OCI-LY7 (cell line): ENCODE results near the gene NPBWR2. TPM values are rescaled to one million over a fixed set of nuclear protein-coding genes. Genes with fewer than 3 reads are reported as not detected.
A peak's percentile ranks its signal among the peaks of the same experiment; 100 is the strongest.

Source experiments
- BruUV-seq: library from RNA; stranded (reverse); fragments of 400-500 nt; replicated peaks from 2 replicates; lab custom pipeline; 2021; lab: Mats Ljungman, UMichigan
- CTCF ChIA-PET: fragments of 300-600 bp; sonication (Branson Sonifier 250); formaldehyde crosslinking; loops from one replicate; lab custom pipeline; 2022; ENCODE audit warnings: antibody characterized with exemption; ENCODE audit not compliant: unreplicated experiment; lab: Charles Lee
- POLR2A ChIA-PET: fragments of 300-600 bp; sonication (Branson Sonifier 250); formaldehyde crosslinking; loops from one replicate; lab custom pipeline; 2022; ENCODE audit warnings: antibody characterized with exemption; lab: Charles Lee
- DNase-seq: peaks from one replicate; pipeline ENCODE4 v3.0.0-alpha.2; 2015; ENCODE audit warnings: low spot score
- H2AFZ ChIP-seq: fragments of 200-600 bp; sonication (generic), shearing (Covaris generic); 2 replicates; pipeline ENCODE4 v1.6.1; 2014; ENCODE audit warnings: mild to moderate bottlenecking, antibody characterized with exemption, low read length, moderate library complexity
- H3K27ac ChIP-seq: fragments of 200-600 bp; sonication (generic); 2 replicates; pipeline ENCODE4 v1.5.1; 2014; ENCODE audit warnings: mixed run types, low read depth, mild to moderate bottlenecking, moderate library complexity, low read length, inconsistent platforms; ENCODE audit not compliant: poor library complexity, severe bottlenecking
- H3K36me3 ChIP-seq: fragments of 200-600 bp; sonication (generic); 2 replicates; pipeline ENCODE4 v1.6.1; 2014; ENCODE audit warnings: mild to moderate bottlenecking, antibody characterized with exemption, low read length, moderate library complexity, mixed read lengths; ENCODE audit not compliant: insufficient read depth
- H3K4me1 ChIP-seq: fragments of 200-600 bp; sonication (generic); 2 replicates; pipeline ENCODE4 v1.5.1; 2014; ENCODE audit warnings: mild to moderate bottlenecking, low read length; ENCODE audit not compliant: insufficient read depth, poor library complexity, severe bottlenecking
- H3K4me2 ChIP-seq: fragments of 200-600 bp; sonication (generic); 2 replicates; pipeline ENCODE4 v1.6.1; 2014; ENCODE audit warnings: mild to moderate bottlenecking, low read length
- H3K4me3 ChIP-seq: fragments of 200-600 bp; sonication (generic); 2 replicates; pipeline ENCODE4 v1.5.1; 2014; ENCODE audit warnings: mild to moderate bottlenecking, low read depth, low read length; ENCODE audit not compliant: poor library complexity, severe bottlenecking
- H3K79me2 ChIP-seq: fragments of 200-600 bp; sonication (generic); 2 replicates; pipeline ENCODE4 v1.6.1; 2016; ENCODE audit warnings: low read depth, mild to moderate bottlenecking, low read length, moderate library complexity, mixed read lengths; ENCODE audit not compliant: insufficient read depth
- H3K9me2 ChIP-seq: fragments of 200-600 bp; sonication (generic); 2 replicates; pipeline ENCODE4 v1.6.1; 2016; ENCODE audit warnings: mild to moderate bottlenecking, low read length, mixed read lengths; ENCODE audit not compliant: insufficient read depth
- H3K9me3 ChIP-seq: fragments of 200-600 bp; sonication (generic); 2 replicates; pipeline ENCODE4 v1.6.1; 2014; ENCODE audit warnings: mild to moderate bottlenecking, mixed run types, low read length, mixed read lengths
- H4K20me1 ChIP-seq: fragments of 200-600 bp; sonication (generic); 2 replicates; pipeline ENCODE4 v1.6.1; 2014; ENCODE audit warnings: mild to moderate bottlenecking, antibody characterized with exemption, low read length, moderate library complexity, mixed read lengths; ENCODE audit not compliant: insufficient read depth
- EZH2phosphoT487 ChIP-seq: fragments of 200-600 bp; sonication (generic); IDR thresholded peaks from 2 replicates; pipeline ENCODE4 v1.6.1; 2018; ENCODE audit warnings: low read depth, borderline replicate concordance, mild to moderate bottlenecking, mixed run types, antibody characterized with exemption, low read length, moderate library complexity, mixed read lengths
- intact Hi-C: fragments of 100-400 bp; cut with micrococcal nuclease; formaldehyde crosslinking; loops from one replicate; pipeline ENCODE4 v1.10.0; 2022; ENCODE audit not compliant: unreplicated experiment
- total RNA-seq, 2 experiments: library from RNA; depleted of rRNA in 1 of 2; stranded (reverse); fragments of >200 nt in 1 of 2; shearing (Covaris generic) in 1 of 2; gene quantifications; 2 replicates each; pipeline ENCODE4 v1.2.3, GENCODE V29; 2014 to 2022
- TF ChIP-seq, protein P1 (sequence below): fragments of 200-600 bp; sonication (generic); conservative IDR thresholded peaks from 2 replicates; pipeline ENCODE4 v1.5.1; 2014; ENCODE audit warnings: mild to moderate bottlenecking, antibody characterized with exemption, low read length, moderate library complexity, mixed read lengths

NPBWR2 gene
- total RNA-seq, 2 experiments from 2014 or later: not detected

DNA sequence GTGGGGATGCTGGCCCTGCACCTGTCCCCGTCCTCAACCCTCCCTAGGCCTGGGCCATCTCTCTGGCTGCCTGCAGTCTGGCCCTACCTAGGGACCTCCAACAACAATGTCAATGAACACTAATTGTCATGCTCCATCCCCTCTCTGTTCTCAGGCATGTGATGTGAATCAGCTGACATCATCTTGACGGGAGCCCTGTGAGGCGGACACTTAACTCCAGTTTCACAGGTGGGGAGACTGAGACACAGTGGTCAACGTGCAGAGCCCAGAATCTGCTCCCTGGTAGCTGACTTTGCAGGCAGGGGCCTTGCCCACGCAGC lies 45.1 kb downstream of the NPBWR2 start:
- DNase-seq: no peak
- BruUV-seq: no TSS peak
- POLR2A ChIA-PET: interaction anchor here (0.5 to 0.6 kb wide), 3 partner anchors 17 to 235 kb away, joined by 3 to 4 read pairs (median 3); partner anchors contain the start of gene RGS19

DNA sequence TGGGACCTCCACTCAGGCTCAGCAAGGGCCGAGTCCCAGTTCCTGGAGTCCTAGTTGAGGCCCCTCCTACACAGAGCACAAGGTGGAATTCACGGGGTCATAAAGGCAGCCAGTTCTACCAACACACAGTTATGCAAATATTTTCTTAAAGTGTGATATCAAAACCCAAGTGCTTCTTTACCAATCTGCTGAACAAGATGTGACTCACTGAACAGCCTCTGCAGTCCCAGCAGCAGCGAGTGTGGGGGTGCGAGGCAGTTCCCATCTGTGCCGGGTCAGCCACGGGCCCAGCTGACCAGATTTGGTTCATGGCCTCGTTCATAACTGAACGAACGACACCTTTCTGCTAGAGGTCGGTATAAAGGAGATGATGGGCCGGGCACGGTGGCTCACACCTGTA lies 48.8 kb downstream of the NPBWR2 start:
- no peaks in the 10 kb centered on the region for H3K9me2 ChIP-seq
- no peak overlapping the region for H3K4me3 ChIP-seq
- ChIA-PET CTCF (no interaction called here), POLR2A (no interaction called here)
- DNase-seq: no peak
- H4K20me1 ChIP-seq: no peaks in the 10 kb centered on the region
- intact Hi-C loops: no loop called here
- H3K36me3 ChIP-seq: no peaks in the 10 kb centered on the region
- no peak overlapping the region for H3K4me2 ChIP-seq
- H3K79me2 ChIP-seq: no peaks in the 10 kb centered on the region
- BruUV-seq: no TSS peak
- no peaks in the 10 kb centered on the region for H3K9me3 ChIP-seq
- TF ChIP-seq EZH2phosphoT487: no peak
- TF ChIP-seq, protein P1, sequence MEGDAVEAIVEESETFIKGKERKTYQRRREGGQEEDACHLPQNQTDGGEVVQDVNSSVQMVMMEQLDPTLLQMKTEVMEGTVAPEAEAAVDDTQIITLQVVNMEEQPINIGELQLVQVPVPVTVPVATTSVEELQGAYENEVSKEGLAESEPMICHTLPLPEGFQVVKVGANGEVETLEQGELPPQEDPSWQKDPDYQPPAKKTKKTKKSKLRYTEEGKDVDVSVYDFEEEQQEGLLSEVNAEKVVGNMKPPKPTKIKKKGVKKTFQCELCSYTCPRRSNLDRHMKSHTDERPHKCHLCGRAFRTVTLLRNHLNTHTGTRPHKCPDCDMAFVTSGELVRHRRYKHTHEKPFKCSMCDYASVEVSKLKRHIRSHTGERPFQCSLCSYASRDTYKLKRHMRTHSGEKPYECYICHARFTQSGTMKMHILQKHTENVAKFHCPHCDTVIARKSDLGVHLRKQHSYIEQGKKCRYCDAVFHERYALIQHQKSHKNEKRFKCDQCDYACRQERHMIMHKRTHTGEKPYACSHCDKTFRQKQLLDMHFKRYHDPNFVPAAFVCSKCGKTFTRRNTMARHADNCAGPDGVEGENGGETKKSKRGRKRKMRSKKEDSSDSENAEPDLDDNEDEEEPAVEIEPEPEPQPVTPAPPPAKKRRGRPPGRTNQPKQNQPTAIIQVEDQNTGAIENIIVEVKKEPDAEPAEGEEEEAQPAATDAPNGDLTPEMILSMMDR: no peak
- H3K27ac ChIP-seq: no peak overlapping the region
- H2AFZ ChIP-seq: no peak overlapping the region
- peaks cover 22% of the 10 kb centered on the region for H3K4me1 ChIP-seq

More for the DNA sequence above, 45.1 kb downstream of the NPBWR2 start:
- peaks cover 49% of the 10 kb centered on the region for H3K4me1 ChIP-seq
- H3K9me2 ChIP-seq: no peaks in the 10 kb centered on the region
- H3K27ac ChIP-seq: no peak overlapping the region
- CTCF ChIA-PET: no interaction called here
- intact Hi-C loops: loop anchor here (2.0 kb wide), 1 partner anchor 17 kb away; the partner anchor contains the start of gene RGS19
- no peaks in the 10 kb centered on the region for H3K36me3 ChIP-seq
- H3K4me3 ChIP-seq: peak overlapping the region; percentile 86
- H3K4me2 ChIP-seq: peak overlapping the region; percentile 78
- H2AFZ ChIP-seq: peak overlapping the region; percentile 84; the same call in 1 of the 2 replicates
- H4K20me1 ChIP-seq: no peaks in the 10 kb centered on the region
- no peak for TF ChIP-seq EZH2phosphoT487
- TF ChIP-seq, protein P1: no peak
- H3K9me3 ChIP-seq: no peaks in the 10 kb centered on the region
- H3K79me2 ChIP-seq: no peaks in the 10 kb centered on the region

DNA sequence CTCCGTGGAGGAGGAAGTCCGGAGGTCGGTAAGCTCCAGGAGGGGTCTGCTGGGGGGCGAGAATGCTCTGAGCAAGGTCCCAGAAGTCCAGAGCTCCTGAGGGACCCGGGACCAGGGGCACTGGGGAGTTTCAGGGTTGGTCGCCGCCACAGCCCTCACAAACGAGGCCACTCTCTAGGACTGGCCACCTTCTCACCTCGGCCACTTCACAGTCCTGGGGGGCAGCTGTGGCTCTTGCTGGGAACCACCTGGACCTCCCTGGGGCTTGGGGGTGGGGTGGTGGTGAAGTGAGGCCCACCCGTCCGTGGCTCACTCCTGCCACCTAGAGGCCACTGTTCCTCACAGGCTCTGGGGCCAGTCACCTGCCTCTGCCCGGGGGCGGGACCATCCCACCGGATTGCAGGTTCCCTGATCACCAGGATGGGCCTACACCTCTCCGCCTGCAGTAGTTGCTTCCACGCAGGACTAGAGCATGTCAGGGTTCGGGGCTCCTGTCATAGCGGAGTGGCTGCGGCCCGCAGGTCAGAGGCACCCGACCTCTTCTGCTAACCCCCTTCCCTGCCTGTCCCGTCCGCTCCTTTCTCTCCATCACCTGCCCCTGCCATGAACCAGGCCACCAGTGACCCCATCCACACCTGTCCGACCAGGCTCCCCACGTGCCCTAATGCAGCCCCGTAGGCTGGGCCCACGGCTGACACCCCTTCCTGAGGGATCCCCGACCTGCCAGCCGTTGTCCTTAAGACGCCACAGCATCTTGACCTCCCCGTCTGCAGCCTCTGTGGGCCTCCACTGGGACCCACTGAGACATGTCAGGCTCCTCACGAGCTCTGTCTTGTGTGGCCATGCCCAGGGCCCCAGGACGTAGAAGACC lies 49.5 kb downstream of the NPBWR2 start:
- no peaks in the 10 kb centered on the region for H3K36me3 ChIP-seq
- H3K9me2 ChIP-seq: no peaks in the 10 kb centered on the region
- peak; percentile 75 for DNase-seq
- no TSS peak for BruUV-seq
- H3K4me2 ChIP-seq: no peak overlapping the region
- intact Hi-C loops: no loop called here
- H4K20me1 ChIP-seq: no peaks in the 10 kb centered on the region
- H3K27ac ChIP-seq: no peak overlapping the region
- H3K79me2 ChIP-seq: no peaks in the 10 kb centered on the region
- ChIA-PET CTCF (no interaction called here), POLR2A (no interaction called here)
- TF ChIP-seq, protein P1: peak; percentile 82
- no peak for TF ChIP-seq EZH2phosphoT487
- no peak overlapping the region for H2AFZ ChIP-seq
- no peaks in the 10 kb centered on the region for H3K9me3 ChIP-seq
- H3K4me3 ChIP-seq: no peak overlapping the region
- peaks cover 22% of the 10 kb centered on the region for H3K4me1 ChIP-seq
